HepG2 (cell line): ENCODE data around the gene ACSM5. TPM values are rescaled to one million over a fixed set of nuclear protein-coding genes. Genes with fewer than 3 reads are reported as not detected.
A peak's percentile ranks its signal among the peaks of the same experiment; 100 is the strongest.

Source experiments
- CCDC6 ChIP-seq: sonication (generic); formaldehyde crosslinking; IDR thresholded peaks from 2 replicates; pipeline ENCODE4 v1.8.1; 2022; ENCODE audit warnings: mild to moderate bottlenecking, missing genetic modification reagents, moderate library complexity
- DDIT3 ChIP-seq: sonication (generic); formaldehyde crosslinking; IDR thresholded peaks from 2 replicates; pipeline ENCODE4 v1.4.0; 2020; ENCODE audit warnings: mild to moderate bottlenecking, missing genetic modification reagents
- FIP1L1 ChIP-seq: fragments of 200-400 bp; formaldehyde crosslinking; IDR thresholded peaks from 2 replicates; pipeline ENCODE4 v1.6.1; 2018; ENCODE audit warnings: low read depth, mild to moderate bottlenecking, low read length, moderate library complexity, borderline replicate concordance; ENCODE audit not compliant: insufficient read depth
- FOSL2 ChIP-seq: sonication (generic); formaldehyde crosslinking; IDR thresholded peaks from 2 replicates; pipeline ENCODE4 v1.4.0; 2020; ENCODE audit warnings: missing genetic modification reagents
- FOXK1 ChIP-seq: sonication (generic); formaldehyde crosslinking; IDR thresholded peaks from 2 replicates; pipeline ENCODE4 v1.4.0; 2020; ENCODE audit warnings: low read depth, missing genetic modification reagents, borderline replicate concordance
- FOXM1 ChIP-seq: sonication (generic); formaldehyde crosslinking; IDR thresholded peaks from 2 replicates; pipeline ENCODE4 v1.5.0; 2020; ENCODE audit warnings: missing genetic modification reagents
- IRF2 ChIP-seq: IDR thresholded peaks from 2 replicates; pipeline ENCODE4 v1.6.1; 2018; ENCODE audit warnings: missing genetic modification reagents, missing compliant biosample characterization
- IRF9 ChIP-seq: sonication (generic); formaldehyde crosslinking; IDR thresholded peaks from 2 replicates; pipeline ENCODE4 v1.8.0; 2022; ENCODE audit warnings: missing genetic modification reagents, mild to moderate bottlenecking, borderline replicate concordance
- KLF12 ChIP-seq: sonication (generic); formaldehyde crosslinking; IDR thresholded peaks from 2 replicates; pipeline ENCODE4 v1.4.0; 2020; ENCODE audit warnings: missing genetic modification reagents, borderline replicate concordance
- MNT ChIP-seq: fragments of 450-650 bp; IDR thresholded peaks from 2 replicates; pipeline ENCODE4 v1.6.1; 2016
- PRPF4 ChIP-seq: fragments of 200-400 bp; formaldehyde crosslinking; IDR thresholded peaks from 2 replicates; pipeline ENCODE4 v1.6.1; 2016; ENCODE audit warnings: low read length, low read depth; ENCODE audit not compliant: poor library complexity, severe bottlenecking
- REL ChIP-seq: sonication (generic); formaldehyde crosslinking; conservative IDR thresholded peaks from 2 replicates; pipeline ENCODE4 v1.8.0; 2022; ENCODE audit warnings: mild to moderate bottlenecking, missing genetic modification reagents, moderate library complexity
- RFXANK ChIP-seq: IDR thresholded peaks from 2 replicates; pipeline ENCODE4 v1.6.1; 2016
- SPEN ChIP-seq: sonication (generic); formaldehyde crosslinking; IDR thresholded peaks from 2 replicates; pipeline ENCODE4 v1.5.1; 2020; ENCODE audit warnings: low read depth, mild to moderate bottlenecking, missing genetic modification reagents
- TCF7L2 ChIP-seq: IDR thresholded peaks from 2 replicates; pipeline ENCODE4 v1.6.1; 2011; ENCODE audit warnings: mild to moderate bottlenecking, low read depth, low read length, moderate library complexity
- TEF ChIP-seq: sonication (generic); formaldehyde crosslinking; IDR thresholded peaks from 2 replicates; pipeline ENCODE4 v1.5.0; 2020; ENCODE audit warnings: missing genetic modification reagents
- TFE3 ChIP-seq: IDR thresholded peaks from 2 replicates; pipeline ENCODE4 v1.6.1; 2016
- ZNF264 ChIP-seq: sonication (generic); formaldehyde crosslinking; IDR thresholded peaks from 2 replicates; pipeline ENCODE4 v1.4.0; 2020; ENCODE audit warnings: missing genetic modification reagents
- ZNF282 ChIP-seq: fragments of 450-650 bp; IDR thresholded peaks from 2 replicates; pipeline ENCODE4 v1.6.1; 2018; ENCODE audit not compliant: partially characterized antibody
- ZNF367 ChIP-seq: sonication (generic); formaldehyde crosslinking; IDR thresholded peaks from 2 replicates; pipeline ENCODE4 v1.4.0; 2020; ENCODE audit warnings: missing genetic modification reagents, borderline replicate concordance
- ZNF431 ChIP-seq: sonication (generic); formaldehyde crosslinking; IDR thresholded peaks from 2 replicates; pipeline ENCODE4 v1.9.0; 2022; ENCODE audit warnings: missing genetic modification reagents, low read depth, mild to moderate bottlenecking, borderline replicate concordance
- ZNF432 ChIP-seq: sonication (generic); formaldehyde crosslinking; IDR thresholded peaks from 2 replicates; pipeline ENCODE4 v1.5.0; 2020; ENCODE audit warnings: missing genetic modification reagents, mild to moderate bottlenecking, borderline replicate concordance
- ZNF75D ChIP-seq: sonication (generic); formaldehyde crosslinking; IDR thresholded peaks from 2 replicates; pipeline ENCODE4 v1.8.1; 2023; ENCODE audit warnings: missing genetic modification reagents, mild to moderate bottlenecking, borderline replicate concordance
- ZNF790 ChIP-seq: sonication (generic); formaldehyde crosslinking; IDR thresholded peaks from 2 replicates; pipeline ENCODE4 v1.8.0; 2022; ENCODE audit warnings: missing genetic modification reagents, mild to moderate bottlenecking, borderline replicate concordance
- ZNF816 ChIP-seq: sonication (generic); formaldehyde crosslinking; IDR thresholded peaks from 2 replicates; pipeline ENCODE4 v1.8.0; 2022; ENCODE audit warnings: missing genetic modification reagents, mild to moderate bottlenecking, borderline replicate concordance
- ZSCAN22 ChIP-seq: sonication (generic); formaldehyde crosslinking; IDR thresholded peaks from 2 replicates; pipeline ENCODE4 v1.4.0; 2020; ENCODE audit warnings: mild to moderate bottlenecking, missing genetic modification reagents
- polyA plus RNA-seq, 8 experiments: library from polyadenylated mRNA; depleted of rRNA in 3 of 8; stranded (reverse) in 7 of 8; unstranded in 1 of 8; fragments of >200 nt; fragmentation: Illumina TruSeq in 4 of 8; extraction: Trizol in 4 of 8; gene quantifications; 2 replicates each; pipeline versions ENCODE4 v1.2.1 to v1.2.3, GENCODE V29; 2011 to 2016; ENCODE audit warnings: low read depth in 4 of 8, missing spikeins in 1 of 8, mixed read lengths in 1 of 8; ENCODE audit not compliant: insufficient read depth in 1 of 8
- total RNA-seq, 5 experiments: library from RNA; depleted of rRNA; stranded (reverse); fragments of >200 nt; fragmentation: Illumina TruSeq; extraction: Trizol; gene quantifications; 2 replicates each; pipeline ENCODE4 v1.2.3, GENCODE V29; 2016; ENCODE audit warnings: low read depth in 1 of 5

The ACSM5 gene
- total and polyA plus RNA-seq, 2 of the 13 experiments (the other 11 are each of a cell fraction or from before 2014, with no cell fraction given), result 9.1 to 15.0 TPM

- TF ChIP-seq TEF (CRISPR knock-in tag), result no peak
- no peak for TF ChIP-seq IRF9 (CRISPR knock-in tag)
- peak; percentile 9; the same call in 1 of the 2 replicates for TF ChIP-seq FOXK1 (CRISPR knock-in tag)
- no peak for TF ChIP-seq ZNF75D
- TF ChIP-seq ZNF431 (CRISPR knock-in tag), result peak; percentile 57; the same call in 1 of the 2 replicates
- TF ChIP-seq DDIT3 (CRISPR knock-in tag), result no peak
- TF ChIP-seq TCF7L2, result no peak
- no peak for TF ChIP-seq FIP1L1
- TF ChIP-seq ZNF790 (CRISPR knock-in tag), result no peak
- no peak for TF ChIP-seq ZNF367
- TF ChIP-seq ZNF432 (CRISPR knock-in tag), result no peak
- no peak for TF ChIP-seq KLF12 (CRISPR knock-in tag)
- TF ChIP-seq RFXANK, result 0 out of 2 replicates have a peak, but pooled peaks have one; percentile 48
- no peak for TF ChIP-seq ZNF282
- peak; percentile 65; the same call in 1 of the 2 replicates for TF ChIP-seq IRF2 (CRISPR knock-in tag)
- TF ChIP-seq MNT, result 0 out of 2 replicates have a peak, but pooled peaks have one; percentile 5
- no peak for TF ChIP-seq ZSCAN22 (CRISPR knock-in tag)
- TF ChIP-seq CCDC6, result no peak
- peak; percentile 66; the same call in 1 of the 2 replicates for TF ChIP-seq SPEN (CRISPR knock-in tag)
- no peak for TF ChIP-seq REL (CRISPR knock-in tag)
- peak; percentile 99 for TF ChIP-seq TFE3
- TF ChIP-seq FOXM1 (CRISPR knock-in tag), result no peak
- TF ChIP-seq ZNF816 (CRISPR knock-in tag), result no peak
- TF ChIP-seq FOSL2 (CRISPR knock-in tag), result peak; percentile 77
- TF ChIP-seq PRPF4, result no peak
- peak; percentile 99 for TF ChIP-seq ZNF264 (CRISPR knock-in tag)
These were observed 15.0 kb downstream of the ACSM5 start (continued) for GRCh38 chr16:20424129-20424866.
